Epithelial cell of alveolus of lung (primary cell): Measurements from ENCODE around the gene DENND2D. TPM values are rescaled to one million over a fixed set of nuclear protein-coding genes. Genes with fewer than 3 reads are reported as not detected.

Experiments used
- total RNA-seq: library from RNA; depleted of rRNA; stranded (reverse); fragments of >200 nt; gene quantifications from 2 replicates; pipeline ENCODE4 v1.2.1, GENCODE V29; 2015

The DENND2D gene, protein sequence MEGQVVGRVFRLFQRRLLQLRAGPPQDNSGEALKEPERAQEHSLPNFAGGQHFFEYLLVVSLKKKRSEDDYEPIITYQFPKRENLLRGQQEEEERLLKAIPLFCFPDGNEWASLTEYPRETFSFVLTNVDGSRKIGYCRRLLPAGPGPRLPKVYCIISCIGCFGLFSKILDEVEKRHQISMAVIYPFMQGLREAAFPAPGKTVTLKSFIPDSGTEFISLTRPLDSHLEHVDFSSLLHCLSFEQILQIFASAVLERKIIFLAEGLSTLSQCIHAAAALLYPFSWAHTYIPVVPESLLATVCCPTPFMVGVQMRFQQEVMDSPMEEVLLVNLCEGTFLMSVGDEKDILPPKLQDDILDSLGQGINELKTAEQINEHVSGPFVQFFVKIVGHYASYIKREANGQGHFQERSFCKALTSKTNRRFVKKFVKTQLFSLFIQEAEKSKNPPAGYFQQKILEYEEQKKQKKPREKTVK
- total RNA-seq: 3.4 and 3.5 TPM in 2 replicates

DNA sequence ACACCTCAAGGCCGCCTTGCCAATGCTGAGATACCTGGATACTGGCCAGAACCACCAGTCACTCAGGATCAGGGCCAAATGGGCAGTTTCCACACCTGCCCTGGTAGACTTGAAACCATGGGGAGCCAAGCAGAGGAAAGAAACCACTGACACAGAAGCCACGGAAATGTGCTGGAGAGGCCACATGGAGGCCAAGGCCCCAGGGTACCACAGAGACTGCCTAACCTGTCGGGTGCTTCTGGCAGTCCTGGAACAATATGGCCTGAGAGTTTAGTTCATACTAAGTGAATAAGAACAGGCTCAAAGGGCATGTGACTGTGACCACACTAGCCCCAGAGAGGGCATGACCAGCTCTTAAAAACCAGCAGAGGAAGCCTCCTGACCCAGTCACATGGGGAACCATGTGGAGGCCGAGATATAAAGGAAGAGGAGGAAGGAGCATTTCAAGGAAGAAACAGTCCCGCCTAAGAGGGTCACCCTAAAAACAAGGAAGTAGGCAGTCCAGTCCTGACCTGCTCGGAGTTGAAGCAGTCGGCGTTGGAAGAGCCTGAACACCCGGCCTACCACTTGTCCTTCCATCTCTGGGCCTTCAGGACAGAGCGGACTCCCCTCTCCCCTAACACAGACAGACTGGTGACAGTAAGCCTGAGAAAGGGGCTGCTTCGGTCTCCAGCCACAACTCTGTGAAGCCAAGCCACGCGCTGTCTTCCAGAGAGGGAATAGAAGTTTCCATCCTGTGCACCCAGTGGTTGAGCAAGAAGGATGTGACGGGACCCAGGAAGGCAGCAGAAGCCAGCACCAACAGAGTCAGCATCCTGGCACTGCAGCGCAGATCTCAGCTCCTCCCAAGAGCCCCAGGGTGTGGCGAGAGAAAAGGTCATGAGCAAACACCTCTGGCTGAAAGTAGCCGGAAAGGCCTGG lies at the start of gene DENND2D:
Gene DENND2D (minus strand): TSS at position 766 of the 921 bp plus-strand sequence. CDS start 187 bp downstream, at position 579.

DNA sequence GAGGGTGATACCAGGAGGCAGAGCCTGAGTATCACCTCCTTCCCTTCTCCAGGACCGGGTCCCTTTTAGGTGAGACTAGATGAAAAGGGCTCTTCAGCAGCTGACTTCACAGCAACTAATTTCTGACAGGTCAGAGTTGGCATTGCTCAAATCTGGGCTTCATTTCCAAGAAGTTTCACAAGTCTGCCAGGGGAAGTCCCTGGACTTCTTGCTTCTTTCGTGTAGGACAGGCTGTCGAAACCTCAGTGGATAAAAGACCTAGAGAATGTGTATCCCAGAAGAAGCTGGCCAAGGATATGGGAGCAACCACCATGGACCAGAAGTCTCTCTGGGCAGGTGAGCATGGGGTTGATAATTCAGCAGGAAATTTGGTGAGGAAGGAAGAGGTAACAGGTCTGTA lies 27.0 kb upstream of the DENND2D start, which contains the start of gene CHI3L2:
Gene CHI3L2 (plus strand): TSS at position 280 of the 400 bp plus-strand sequence. CDS start 17 bp downstream, at position 297.

DNA sequence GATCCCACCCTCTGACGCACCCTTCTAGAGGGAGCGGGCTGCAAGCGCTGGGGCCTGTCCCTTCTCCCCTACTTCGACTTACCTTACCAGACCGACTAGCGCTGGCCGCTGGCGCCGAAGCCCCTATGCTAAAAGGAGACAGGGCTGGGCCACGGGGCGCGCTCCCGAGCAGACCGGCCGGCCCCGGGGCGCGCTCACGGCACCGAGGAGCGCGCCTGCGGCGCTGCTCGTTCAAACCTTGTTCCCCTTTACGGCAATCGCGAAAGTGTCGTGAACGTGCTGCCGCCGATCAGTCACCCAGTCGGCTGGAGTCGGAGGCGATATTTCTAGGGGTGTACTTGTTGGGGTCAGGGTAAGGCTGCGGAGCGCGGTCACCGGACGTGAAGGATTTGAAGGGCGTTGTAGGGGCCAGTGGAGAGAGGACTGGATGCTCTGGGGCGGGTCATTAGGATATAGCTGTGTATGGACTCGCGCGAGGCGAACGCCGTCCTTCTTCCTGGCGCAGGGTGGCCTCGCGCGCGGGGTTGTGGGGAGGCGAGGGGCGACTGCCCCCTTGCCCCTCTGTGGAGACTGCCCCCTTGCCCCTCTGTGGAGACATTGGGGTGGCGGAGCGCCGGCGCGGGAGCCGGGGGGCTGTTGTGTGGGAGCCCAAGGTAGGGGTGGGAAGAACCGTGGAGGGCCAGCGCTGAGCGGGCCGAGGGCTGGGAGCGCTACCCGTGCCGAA lies 60.3 kb downstream of the DENND2D start, which contains the start of the genes CEPT1 and DRAM2:
Gene CEPT1 (plus strand): TSS at position 268 of the 724 bp plus-strand sequence. CDS start 7,492 bp downstream, outside the sequence.
Gene DRAM2 (minus strand): TSS at position 138 of the 724 bp plus-strand sequence. CDS start 8,539 bp downstream, outside the sequence.

Other genes with a start within 250 kb of the DENND2D start
- gene LRIF1, start 236.7 kb downstream of the DENND2D start, total RNA-seq: 15.3 and 19.0 TPM in 2 replicates
- 46.7 and 118 TPM in 2 replicates for gene DRAM2, start 60.6 kb downstream of the DENND2D start, total RNA-seq
- gene CEPT1, start 60.4 kb downstream of the DENND2D start, total RNA-seq: 19.3 and 21.7 TPM in 2 replicates
- 0.48 TPM in 1 of 2 replicates, not detected in the other for gene CHI3L2, start 27.1 kb upstream of the DENND2D start, total RNA-seq
- gene CHIA, start 90.2 kb upstream of the DENND2D start, total RNA-seq: not detected in 2 replicates
- gene OVGP1, start 227.1 kb upstream of the DENND2D start, total RNA-seq: 0.13 and 0.56 TPM in 2 replicates
- gene WDR77, start 248.6 kb upstream of the DENND2D start, total RNA-seq: 20.2 and 39.0 TPM in 2 replicates
- 209 and 275 TPM in 2 replicates for gene ATP5PB, start 248.8 kb upstream of the DENND2D start, total RNA-seq